ENCODE results near the gene L3MBTL1.

Gene L3MBTL1

DNA sequence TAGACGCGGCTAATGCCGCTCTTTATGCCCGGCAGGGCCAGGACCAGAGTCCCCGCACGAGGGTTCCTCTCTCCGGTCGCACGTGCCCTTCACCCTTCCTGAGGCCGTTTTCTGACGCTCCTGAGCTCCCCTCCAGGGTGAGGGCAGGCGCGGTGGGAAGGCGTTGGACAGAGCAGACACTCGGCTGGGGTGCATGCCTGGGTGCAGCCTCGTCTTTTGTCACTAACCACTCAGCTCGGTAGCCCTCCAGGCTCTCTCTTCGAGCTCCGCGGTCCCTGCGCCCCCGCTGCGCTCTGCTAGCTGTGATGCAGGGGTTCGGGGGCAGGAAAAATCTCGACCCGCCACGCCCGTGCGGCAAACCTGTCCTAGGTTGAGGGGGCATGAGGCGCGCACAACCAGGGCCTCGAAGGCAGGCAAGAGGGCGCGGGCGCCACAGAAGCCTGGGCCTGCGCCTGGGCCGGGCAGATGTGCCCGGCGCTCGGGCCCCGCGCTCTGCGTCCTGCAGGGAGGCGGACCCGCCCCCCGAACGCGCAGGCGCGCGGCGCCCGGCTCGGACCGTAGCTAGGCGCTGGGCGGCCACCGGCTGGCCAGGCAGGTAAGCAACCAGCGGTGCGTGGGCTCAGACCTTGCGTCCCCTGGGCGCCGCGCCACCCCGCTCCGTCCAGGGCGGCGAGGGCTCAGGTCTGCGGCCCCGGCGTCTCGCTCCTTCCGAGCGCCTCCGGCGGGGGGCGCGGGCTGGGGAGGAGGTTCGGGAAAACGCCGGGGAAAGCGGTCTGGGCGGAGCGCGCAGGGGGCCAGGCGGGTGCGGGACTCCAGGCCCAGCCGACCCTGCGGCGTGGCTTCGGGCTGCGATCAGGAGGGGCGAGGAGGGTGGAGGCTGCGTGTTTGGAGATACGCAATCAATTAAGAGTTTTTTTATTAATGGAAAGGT, at the start of gene L3MBTL1:
Gene L3MBTL1 (plus strand): TSS at position 548 of the 931 bp plus-strand sequence. CDS start 5,807 bp downstream, outside the sequence.
- Mint-ChIP-seq H3K9me3 (no peaks in the 10 kb centered on the region), H3K4me1 (peaks cover 5% of the 10 kb centered on the region), H3K27ac (no peak within 1 kb of the TSS), H3K4me3 (peak within 1 kb of the TSS; percentile 62), H3K36me3 (no peaks in the 10 kb centered on the region), H3K27me3 (peaks cover 64% of the 10 kb centered on the region)
- CTCF ChIA-PET = no interaction called here
- DNase-seq = peak; percentile 29

DNA sequence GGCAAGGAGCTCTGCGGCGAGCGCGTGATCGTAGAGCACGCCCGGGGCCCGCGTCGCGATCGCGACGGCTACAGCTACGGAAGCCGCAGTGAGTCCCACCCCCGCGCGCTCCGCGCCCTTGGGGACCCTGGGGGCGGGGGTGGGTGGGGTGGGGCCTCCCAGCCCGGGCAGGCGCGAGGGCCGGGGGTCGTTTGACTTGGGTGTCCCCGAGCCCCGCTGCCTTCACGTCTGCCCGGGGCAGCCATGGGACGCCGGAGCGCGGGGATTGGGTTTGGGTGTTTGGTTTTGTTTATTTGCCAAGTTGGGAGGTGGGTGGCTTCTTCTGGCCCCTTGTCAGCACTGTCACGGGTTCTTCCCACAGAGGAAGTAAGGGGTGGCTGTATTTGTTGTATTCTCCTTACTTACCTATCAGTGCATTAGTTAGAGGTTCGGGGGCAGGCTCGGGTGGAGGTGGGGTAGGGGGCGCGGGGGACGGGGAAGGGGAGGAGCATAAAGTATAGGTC, 49.0 kb upstream of the L3MBTL1 start:
- Mint-ChIP-seq H3K4me3 (peak overlapping the region; percentile 83), H3K9me3 (no peaks in the 10 kb centered on the region), H3K4me1 (peaks cover 42% of the 10 kb centered on the region), H3K27me3 (peaks cover 23% of the 10 kb centered on the region), H3K27ac (peak overlapping the region; percentile 96), H3K36me3 (peaks cover 41% of the 10 kb centered on the region)
- CTCF ChIA-PET = interaction anchor here (1.9 to 2.0 kb wide), 2 partner anchors 8 to 9 kb away, joined by 6 to 7 read pairs; no protein-coding TSS in a partner anchor
- no peak for DNase-seq

DNA sequence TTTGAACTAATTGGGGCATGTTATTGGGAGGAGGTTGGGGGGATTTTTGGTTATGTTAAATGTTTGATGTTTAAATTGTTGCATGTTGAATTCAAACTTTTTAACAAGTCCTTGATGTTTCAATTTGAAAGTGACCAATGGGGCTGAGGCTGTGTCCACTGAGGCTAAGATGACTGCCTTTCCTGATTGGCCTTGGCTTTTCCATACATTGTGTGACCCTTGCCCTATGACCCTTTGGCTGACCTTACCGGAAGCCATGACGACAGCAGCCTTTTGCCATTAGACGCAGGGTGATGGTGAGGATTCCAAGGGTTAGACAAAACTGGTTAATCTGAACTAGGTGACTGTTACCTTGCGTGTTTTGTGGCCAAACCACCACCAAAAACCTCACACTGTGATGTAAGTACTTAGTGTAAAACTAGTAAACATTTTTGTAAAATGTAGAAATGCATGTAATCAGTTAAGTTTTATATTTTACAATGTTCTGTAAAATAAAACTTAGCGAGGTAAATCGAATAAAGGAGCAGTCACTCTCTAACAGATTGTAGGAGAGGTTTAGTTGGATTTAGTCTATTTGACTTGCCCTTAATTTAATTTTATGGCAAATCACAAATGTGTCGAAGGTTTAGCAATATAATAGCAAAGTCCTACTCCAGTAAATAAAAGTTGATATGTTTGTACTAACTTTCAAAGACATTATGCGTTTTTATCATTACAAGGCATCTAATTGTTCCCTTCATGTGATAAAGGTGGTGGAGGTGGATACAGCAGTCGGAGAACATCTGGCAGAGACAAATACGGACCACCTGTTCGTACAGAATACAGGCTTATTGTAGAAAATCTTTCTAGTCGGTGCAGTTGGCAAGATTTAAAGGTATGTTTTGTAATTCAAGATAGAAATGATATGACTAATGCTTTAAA, 48.2 kb upstream of the L3MBTL1 start:
- Mint-ChIP-seq H3K4me1 (peaks cover 42% of the 10 kb centered on the region), H3K27ac (peak overlapping the region; percentile 81), H3K36me3 (peaks cover 49% of the 10 kb centered on the region), H3K4me3 (peak overlapping the region; percentile 83), H3K9me3 (no peaks in the 10 kb centered on the region), H3K27me3 (peaks cover 17% of the 10 kb centered on the region)
- CTCF ChIA-PET = interaction anchor here (2.0 kb wide), 1 partner anchor 10 kb away, joined by 6 read pairs; no protein-coding TSS in a partner anchor
- peak; percentile 43 for DNase-seq

DNA sequence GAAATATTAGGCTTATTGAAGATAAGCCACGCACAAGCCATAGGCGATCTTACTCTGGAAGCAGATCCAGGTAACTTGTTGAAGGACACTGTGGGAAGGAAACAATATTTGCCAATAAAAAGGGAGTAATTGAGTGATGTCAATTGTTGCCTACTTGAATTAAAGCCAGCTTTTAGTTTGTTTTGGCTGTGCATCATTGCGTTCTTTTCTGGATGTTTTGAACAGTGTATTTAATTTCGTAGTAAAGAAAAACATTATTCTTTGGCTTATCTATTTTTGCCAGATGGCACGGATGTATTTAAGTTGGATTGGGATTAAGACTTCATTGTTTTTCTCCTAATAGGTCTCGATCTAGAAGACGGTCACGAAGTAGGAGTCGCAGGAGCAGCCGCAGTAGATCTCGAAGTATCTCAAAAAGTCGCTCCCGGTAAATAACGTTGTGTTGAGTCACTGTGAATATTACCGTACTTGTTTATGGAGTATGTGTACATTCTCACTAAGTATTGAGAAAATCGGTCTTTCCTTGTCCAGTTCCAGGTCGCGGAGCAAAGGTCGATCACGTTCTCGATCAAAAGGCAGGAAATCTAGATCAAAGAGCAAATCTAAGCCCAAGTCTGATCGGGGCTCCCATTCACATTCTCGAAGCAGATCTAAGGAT, 47.2 kb upstream of the L3MBTL1 start:
- H3K27ac Mint-ChIP-seq = no peak overlapping the region
- no peaks in the 10 kb centered on the region for H3K9me3 Mint-ChIP-seq
- H3K36me3 Mint-ChIP-seq = peaks cover 58% of the 10 kb centered on the region
- DNase-seq = no peak
- CTCF ChIA-PET = no interaction called here
- H3K27me3 Mint-ChIP-seq = peaks cover 7% of the 10 kb centered on the region
- no peak overlapping the region for H3K4me3 Mint-ChIP-seq
- H3K4me1 Mint-ChIP-seq = peaks cover 42% of the 10 kb centered on the region

DNA sequence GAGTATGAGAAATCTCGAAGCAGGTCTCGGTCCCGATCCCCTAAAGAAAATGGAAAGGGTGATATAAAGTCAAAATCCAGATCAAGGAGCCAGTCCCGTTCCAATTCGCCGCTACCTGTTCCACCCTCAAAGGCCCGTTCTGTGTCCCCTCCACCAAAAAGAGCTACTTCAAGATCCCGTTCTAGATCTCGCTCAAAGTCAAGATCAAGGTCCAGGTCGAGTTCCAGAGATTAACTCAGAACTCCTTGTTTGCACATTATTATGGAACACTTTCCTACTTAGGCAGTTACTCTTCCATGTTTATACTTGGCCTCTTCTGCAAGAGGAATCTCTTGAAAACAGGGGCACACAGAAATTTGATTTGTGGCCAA, 46.7 kb upstream of the L3MBTL1 start:
- Mint-ChIP-seq H3K4me3 (peak overlapping the region; percentile 19), H3K9me3 (no peaks in the 10 kb centered on the region), H3K27ac (no peak overlapping the region), H3K36me3 (peaks cover 62% of the 10 kb centered on the region), H3K27me3 (peaks cover 3% of the 10 kb centered on the region), H3K4me1 (peaks cover 42% of the 10 kb centered on the region)
- no peak for DNase-seq
- CTCF ChIA-PET = no interaction called here

DNA sequence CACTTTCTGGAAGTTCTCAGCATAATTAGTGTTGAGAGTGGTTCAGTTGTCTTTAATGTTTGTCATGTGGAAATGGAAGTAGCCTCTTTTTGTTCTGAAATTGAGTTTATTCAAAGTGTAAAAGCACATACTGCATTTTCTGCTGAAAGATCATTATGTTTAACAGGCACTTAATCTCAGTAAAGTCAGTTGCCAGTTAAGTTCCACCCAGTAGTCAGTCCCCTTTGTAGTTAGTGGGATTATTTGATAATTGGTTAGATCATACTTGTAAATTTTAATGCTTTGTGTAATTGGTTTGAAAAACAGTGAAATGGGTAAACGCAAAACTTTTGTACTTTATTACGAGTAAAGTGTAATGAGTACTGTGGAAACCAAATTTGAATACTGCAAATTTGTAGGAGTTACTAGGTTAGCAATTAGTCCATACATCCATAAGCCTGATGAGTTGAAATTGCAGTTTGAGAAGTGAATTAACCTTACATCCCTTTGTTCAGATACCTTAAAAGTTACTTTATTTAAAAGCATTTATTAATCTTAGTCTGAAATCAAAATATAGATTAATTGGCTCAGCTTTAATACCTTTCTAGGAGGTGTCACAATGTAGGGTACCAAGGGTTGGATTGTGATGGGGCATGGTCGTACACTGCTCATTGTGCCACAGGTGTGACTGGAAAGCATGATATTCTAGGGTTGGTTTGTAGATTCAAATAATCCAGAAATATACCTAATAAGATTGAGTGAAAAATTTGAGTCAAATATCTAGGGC, 45.4 kb upstream of the L3MBTL1 start:
- Mint-ChIP-seq H3K4me3 (no peak overlapping the region), H3K27me3 (no peaks in the 10 kb centered on the region), H3K27ac (no peak overlapping the region), H3K9me3 (no peaks in the 10 kb centered on the region), H3K4me1 (peaks cover 38% of the 10 kb centered on the region), H3K36me3 (peaks cover 71% of the 10 kb centered on the region)
- CTCF ChIA-PET = no interaction called here
- DNase-seq = no peak

DNA sequence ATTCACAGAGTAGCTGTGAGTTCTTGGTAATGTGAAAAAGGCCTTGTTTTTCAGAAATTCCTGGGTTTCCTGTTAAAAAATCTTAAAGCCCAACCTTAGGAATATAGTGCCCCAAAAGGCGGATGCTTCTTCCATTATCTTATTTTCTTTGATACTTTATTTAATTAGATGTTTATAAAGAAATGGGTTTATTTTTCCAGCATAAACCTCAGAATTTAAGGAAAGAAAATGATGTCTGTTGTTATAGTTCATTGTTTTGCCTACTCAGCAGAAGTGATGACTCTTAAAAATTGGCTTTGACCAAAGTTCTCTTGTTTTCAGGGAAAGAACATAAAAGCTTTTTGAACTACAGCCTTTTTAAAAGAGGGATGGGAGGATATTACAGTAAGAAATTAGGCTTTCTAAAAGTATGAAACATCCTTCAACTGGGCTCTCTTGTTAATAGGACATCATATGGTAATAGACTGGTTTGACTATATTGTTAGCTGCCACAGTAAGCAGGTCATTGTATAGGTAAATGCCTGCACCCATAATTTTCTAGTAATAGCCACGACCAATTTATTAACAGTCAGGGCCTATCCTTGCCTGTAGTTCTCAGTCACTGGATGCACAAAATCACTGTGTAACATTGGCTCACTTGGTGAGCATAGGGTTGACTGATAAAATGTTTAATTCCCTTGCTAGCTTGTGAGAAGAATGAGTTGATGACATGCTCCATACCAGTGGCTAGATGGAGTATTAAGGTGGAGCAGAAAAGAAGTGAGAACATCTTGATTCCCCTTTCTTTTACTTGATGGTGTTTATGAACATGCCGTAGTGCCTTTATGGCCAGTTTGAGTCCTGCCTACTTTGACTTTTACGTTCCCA, 44.6 kb upstream of the L3MBTL1 start:
- CTCF ChIA-PET = no interaction called here
- H3K36me3 Mint-ChIP-seq = peaks cover 76% of the 10 kb centered on the region
- no peaks in the 10 kb centered on the region for H3K27me3 Mint-ChIP-seq
- H3K27ac Mint-ChIP-seq = no peak overlapping the region
- H3K4me1 Mint-ChIP-seq = peaks cover 38% of the 10 kb centered on the region
- no peaks in the 10 kb centered on the region for H3K9me3 Mint-ChIP-seq
- H3K4me3 Mint-ChIP-seq = no peak overlapping the region
- DNase-seq = no peak

DNA sequence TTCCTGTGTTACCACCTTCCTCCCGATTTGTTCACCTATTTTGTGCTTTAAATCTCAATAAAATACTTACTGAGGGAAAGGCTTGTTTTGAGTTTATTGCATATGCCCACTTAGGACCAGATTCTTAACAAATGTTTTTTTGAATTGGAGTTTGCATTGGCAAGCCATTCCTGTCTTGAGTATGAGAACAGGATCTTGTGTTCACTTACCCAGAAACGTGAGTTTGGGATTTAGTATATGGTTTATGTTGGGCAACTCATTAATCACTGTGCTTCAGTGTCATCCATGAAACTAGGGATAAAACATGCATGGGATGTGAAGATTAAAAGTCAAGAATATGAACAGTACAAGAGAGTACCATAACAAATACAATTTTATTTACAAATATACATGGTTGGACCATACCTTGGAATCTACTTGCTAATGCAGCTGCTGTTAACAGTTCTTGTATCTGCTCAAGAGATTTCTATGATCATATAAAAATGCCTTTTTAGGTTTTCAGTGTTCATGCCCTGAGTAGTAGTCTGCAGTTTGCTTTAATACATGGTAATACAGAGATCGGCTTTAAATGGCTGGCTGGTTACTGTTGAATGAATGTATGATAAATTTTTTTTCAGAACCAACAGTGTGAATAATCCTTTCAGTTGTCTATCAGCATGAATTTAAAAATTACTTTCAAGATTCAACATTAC, 43.8 kb upstream of the L3MBTL1 start:
- CTCF ChIA-PET = interaction anchor here (0.6 kb wide), 1 partner anchor 19 kb away, joined by 3 read pairs; no protein-coding TSS in a partner anchor
- Mint-ChIP-seq H3K4me3 (no peak overlapping the region), H3K9me3 (no peaks in the 10 kb centered on the region), H3K4me1 (peaks cover 36% of the 10 kb centered on the region), H3K27me3 (no peaks in the 10 kb centered on the region), H3K36me3 (peaks cover 76% of the 10 kb centered on the region), H3K27ac (no peak overlapping the region)
- no peak for DNase-seq

DNA sequence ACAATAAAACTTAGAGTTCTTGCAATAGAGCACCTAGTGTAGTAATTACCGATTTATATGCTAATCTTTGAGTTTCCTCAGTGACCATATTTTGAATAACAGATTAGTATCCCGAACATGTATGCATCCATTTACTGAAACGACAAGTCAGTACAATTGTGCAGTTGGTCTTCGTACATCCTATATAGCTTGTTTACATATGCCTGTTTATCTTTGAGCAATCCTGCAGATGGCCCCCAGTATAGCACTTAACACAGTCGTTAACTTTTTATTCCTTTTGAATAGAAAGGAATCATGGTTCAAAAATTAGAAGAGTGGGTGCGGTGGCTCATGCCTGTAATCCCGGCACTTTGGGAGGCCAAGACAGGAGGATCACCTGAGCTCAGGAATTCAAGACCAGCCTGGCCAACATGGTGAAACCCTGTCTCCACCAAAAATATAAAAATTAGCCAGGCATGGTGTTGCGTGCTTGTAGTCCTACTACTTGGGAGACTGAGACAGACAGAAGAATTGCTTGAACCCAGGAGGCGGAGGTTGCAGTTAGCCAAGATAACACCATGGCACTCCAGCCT, 43.2 kb upstream of the L3MBTL1 start:
- Mint-ChIP-seq H3K4me1 (peaks cover 30% of the 10 kb centered on the region), H3K27me3 (no peaks in the 10 kb centered on the region), H3K9me3 (no peaks in the 10 kb centered on the region), H3K4me3 (no peak overlapping the region), H3K27ac (no peak overlapping the region), H3K36me3 (peaks cover 73% of the 10 kb centered on the region)
- DNase-seq = no peak
- CTCF ChIA-PET = interaction anchor here (0.6 kb wide), 1 partner anchor 20 kb away, joined by 3 read pairs; no protein-coding TSS in a partner anchor

DNA sequence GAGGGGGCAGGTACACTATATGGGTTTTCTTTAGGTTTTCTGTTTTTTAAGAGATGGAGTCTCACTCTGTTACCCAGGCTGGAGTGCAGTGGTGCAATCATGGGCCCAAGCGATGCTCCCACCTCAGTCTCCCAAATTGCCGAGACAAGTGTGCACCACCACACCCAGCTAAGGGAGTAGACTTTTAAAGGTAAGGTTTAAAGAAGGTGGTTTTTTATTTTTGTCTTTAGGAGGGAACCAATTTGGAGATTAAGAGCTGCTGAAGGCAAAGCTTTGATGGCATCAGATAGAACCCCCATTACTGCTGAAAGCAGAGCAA, 41.9 kb upstream of the L3MBTL1 start:
- peaks cover 17% of the 10 kb centered on the region for H3K4me1 Mint-ChIP-seq
- H3K36me3 Mint-ChIP-seq = peaks cover 65% of the 10 kb centered on the region
- no peak overlapping the region for H3K4me3 Mint-ChIP-seq
- CTCF ChIA-PET = interaction anchor here (2.1 kb wide), 1 partner anchor 8 kb away, joined by 7 read pairs; the partner anchor contains the start of gene SRSF6
- DNase-seq = no peak
- no peaks in the 10 kb centered on the region for H3K9me3 Mint-ChIP-seq
- no peak overlapping the region for H3K27ac Mint-ChIP-seq
- no peaks in the 10 kb centered on the region for H3K27me3 Mint-ChIP-seq

DNA sequence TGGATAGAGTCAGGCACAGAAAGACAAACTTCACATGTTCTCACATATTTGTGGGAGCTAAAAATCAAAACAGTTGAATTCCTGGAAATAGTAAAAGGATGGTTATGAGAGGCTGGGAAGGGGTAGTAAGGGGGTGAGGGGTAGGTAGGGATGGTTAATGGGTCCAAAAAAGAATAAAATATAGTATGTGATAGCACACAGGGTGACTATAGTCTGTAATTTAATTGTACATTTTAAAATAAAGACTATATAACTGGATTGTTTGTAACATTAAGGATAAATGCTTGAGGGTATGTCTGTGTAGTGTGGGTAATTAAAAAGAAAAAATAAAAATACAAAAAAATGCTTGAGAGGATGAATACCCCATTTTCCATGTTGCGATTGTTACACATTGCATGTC, 39.9 kb upstream of the L3MBTL1 start:
- no peak for DNase-seq
- Mint-ChIP-seq H3K4me3 (no peak overlapping the region), H3K27ac (no peak overlapping the region), H3K36me3 (peaks cover 49% of the 10 kb centered on the region), H3K9me3 (no peaks in the 10 kb centered on the region), H3K4me1 (peaks cover 6% of the 10 kb centered on the region), H3K27me3 (no peaks in the 10 kb centered on the region)
- CTCF ChIA-PET = no interaction called here

Data from activated naive CD4-positive, alpha-beta T cell treated with anti-CD3 and anti-CD28 coated beads, Interleukin-2, amount 10 ng/mL, durations not matched to agents 7 days and 5 days (primary cell).